Muscle layer of colon (tissue), 2 donors: ENCODE measurements around the gene SERPINA9.

Experiments used
- H3K27ac ChIP-seq: one replicate; pipeline ENCODE4 v1.7.0; 2013; ENCODE audit warnings: low read depth, mild to moderate bottlenecking, low read length, moderate library complexity
- H3K27me3 ChIP-seq, 2 donors: one replicate each; pipeline ENCODE4 v1.7.0; 2013; ENCODE audit warnings: low read length in 2 of 2, mild to moderate bottlenecking in 2 of 2; ENCODE audit not compliant: insufficient read depth in 2 of 2, control insufficient read depth in 1 of 2
- H3K36me3 ChIP-seq: one replicate; pipeline ENCODE4 v1.7.0; 2013; ENCODE audit warnings: mild to moderate bottlenecking, low read length; ENCODE audit not compliant: insufficient read depth
- H3K4me1 ChIP-seq: one replicate; pipeline ENCODE4 v1.7.0; 2013; ENCODE audit warnings: mild to moderate bottlenecking, low read length; ENCODE audit not compliant: insufficient read depth
- H3K4me3 ChIP-seq, 2 donors: one replicate each; pipeline ENCODE4 v1.7.0; 2013; ENCODE audit warnings: low read length in 2 of 2, low read depth in 1 of 2, mild to moderate bottlenecking in 1 of 2, moderate library complexity in 1 of 2
- H3K9ac ChIP-seq: one replicate; pipeline ENCODE4 v1.7.0; 2013; ENCODE audit warnings: low read length
- H3K9me3 ChIP-seq: one replicate; pipeline ENCODE4 v1.7.0; 2013; ENCODE audit warnings: mild to moderate bottlenecking, low read length
- donor health status: abdominal sarcoma.
- donor health status: Adenocarcinoma of cecum.

SERPINA9 gene

DNA sequence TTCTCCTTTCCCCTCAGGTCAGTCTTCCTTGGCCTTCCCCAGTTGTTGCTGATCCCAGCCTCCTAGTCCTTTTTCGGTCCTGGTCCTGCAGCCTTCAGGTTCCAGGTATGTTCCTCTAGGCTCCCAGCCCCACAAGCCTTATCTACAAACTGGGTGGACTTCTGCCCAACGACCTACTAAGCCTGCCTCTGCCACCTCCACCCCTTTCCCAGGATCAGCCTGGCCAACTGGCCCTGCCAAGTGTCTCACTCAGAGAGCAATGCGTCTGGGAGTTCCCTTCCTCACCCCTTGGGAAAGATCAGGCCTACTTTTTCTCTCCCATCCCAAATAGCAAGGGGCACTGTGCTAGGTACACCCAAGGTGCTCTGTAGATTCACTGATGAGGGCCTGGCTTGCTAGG is 33.4 kb upstream of the SERPINA9 start, which contains the start of gene SERPINA12:
Gene SERPINA12, minus strand, starts transcription at position 114 of the 400 bp plus-strand sequence. CDS start 11,072 bp downstream, outside the sequence.
- Histone ChIP-seq H3K9me3 (no peaks in the 10 kb centered on the region), H3K4me1 (no peaks in the 10 kb centered on the region), H3K27ac (no peak within 1 kb of the TSS), H3K9ac (no peak within 1 kb of the TSS), H3K36me3 (no peaks in the 10 kb centered on the region), H3K4me3 (no peak within 1 kb of the TSS), H3K27me3 (no peaks in the 10 kb centered on the region)

DNA sequence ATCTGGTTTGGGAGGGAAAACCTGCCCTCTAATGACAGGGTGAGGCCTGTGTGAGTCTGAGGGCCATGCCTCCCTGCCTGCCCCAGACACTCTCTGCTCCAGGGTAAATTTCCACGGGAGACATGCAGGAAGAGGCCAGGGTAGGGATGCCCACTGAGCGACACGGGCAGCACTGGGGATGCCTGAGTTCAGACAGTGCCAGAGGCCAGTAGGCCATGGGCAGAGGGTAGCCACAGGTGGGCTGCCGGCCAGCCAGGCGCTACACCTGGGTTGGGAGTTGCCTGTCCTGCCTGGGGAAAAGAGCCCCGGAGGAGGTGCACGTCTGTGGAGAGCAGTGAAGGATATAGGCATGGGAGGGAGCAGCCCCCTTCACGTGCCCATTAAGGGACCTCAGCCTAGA is 29.6 kb upstream of the SERPINA9 start:
- Histone ChIP-seq H3K9me3 (no peaks in the 10 kb centered on the region), H3K4me1 (no peaks in the 10 kb centered on the region), H3K4me3 (no peak overlapping the region), H3K27me3 (no peaks in the 10 kb centered on the region), H3K9ac (no peak overlapping the region), H3K36me3 (no peaks in the 10 kb centered on the region), H3K27ac (no peak overlapping the region)

- Histone ChIP-seq H3K27ac (no peak overlapping the region), H3K4me1 (no peaks in the 10 kb centered on the region), H3K9ac (no peak overlapping the region), H3K9me3 (no peaks in the 10 kb centered on the region), H3K4me3 (no peak overlapping the region), H3K27me3 (no peaks in the 10 kb centered on the region), H3K36me3 (no peaks in the 10 kb centered on the region)
Observed at GRCh38 chr14:94505206-94505605, 29.2 kb upstream of the SERPINA9 start.

DNA sequence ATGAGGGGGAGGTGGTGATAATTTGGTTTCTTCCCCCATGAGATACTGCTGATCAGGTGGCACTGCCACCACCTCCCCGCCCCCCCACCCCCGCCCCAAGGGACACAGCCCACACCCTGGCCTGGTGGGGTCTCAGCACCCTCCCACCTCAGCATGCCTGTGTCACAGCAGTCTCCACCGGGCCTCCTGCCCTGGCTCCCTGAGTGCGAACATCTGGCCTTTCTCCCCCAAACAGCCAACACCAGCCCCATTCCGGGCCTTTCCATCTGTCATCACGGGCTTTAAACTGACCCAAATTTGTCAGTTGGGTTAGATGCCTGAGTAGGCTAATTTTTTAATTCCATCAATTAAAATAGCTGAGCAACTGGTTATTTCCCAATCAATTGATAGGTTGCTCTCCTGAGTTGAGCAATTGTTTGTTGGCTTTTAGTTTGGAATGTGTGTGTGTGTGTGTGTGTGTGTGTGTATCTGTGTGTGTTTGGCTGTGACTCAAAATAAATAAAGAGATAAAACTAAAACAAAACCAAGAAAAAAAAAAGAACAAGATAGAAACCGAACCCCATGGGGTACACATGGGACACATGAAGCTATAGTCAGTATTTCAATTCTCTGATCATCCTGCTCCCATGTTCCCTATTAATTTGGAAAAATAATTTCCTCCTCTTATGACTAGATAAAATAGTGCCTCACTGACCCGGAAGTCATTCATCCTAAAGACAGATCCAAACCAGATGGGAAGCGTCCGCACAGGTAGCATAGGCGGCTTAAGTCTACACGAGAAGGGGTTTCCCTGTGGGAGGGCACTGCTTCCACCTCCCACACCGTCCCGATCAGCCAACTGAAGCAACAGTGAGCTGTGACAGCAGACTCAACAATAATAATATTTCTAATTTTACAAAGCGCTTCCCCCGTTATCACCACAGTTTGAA is 25.9 kb upstream of the SERPINA9 start:
- no peaks in the 10 kb centered on the region for H3K9me3 ChIP-seq

DNA sequence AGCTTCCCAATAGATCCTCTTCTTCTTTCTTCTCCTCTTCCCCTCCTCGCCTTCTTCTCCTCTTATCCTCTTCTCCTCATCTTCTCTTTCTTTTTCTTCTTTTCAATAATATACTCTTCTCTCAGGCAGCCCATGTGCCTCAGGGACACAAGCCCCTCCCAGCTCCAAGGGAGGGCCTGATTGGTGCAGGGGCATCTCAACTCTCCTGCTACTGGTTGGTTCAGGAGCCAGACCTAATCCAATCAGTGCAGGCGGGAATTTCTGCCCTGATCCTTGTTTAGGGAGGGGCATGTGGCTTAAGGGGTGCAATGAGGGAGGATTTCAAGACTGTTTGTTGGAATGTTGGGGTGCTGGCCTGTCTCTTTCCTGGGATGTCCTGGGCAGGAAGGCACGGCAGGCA is 24.3 kb upstream of the SERPINA9 start:
- Histone ChIP-seq H3K9ac (no peak overlapping the region), H3K27ac (no peak overlapping the region), H3K4me1 (no peaks in the 10 kb centered on the region), H3K9me3 (no peaks in the 10 kb centered on the region), H3K27me3 (no peaks in the 10 kb centered on the region), H3K4me3 (no peak overlapping the region), H3K36me3 (no peaks in the 10 kb centered on the region)

More for the DNA sequence above, 25.9 kb upstream of the SERPINA9 start:
- no peaks in the 10 kb centered on the region for H3K4me1 ChIP-seq
- H3K27ac ChIP-seq, result no peak overlapping the region
- no peak overlapping the region for H3K4me3 ChIP-seq
- H3K9ac ChIP-seq, result no peak overlapping the region
- H3K36me3 ChIP-seq, result no peaks in the 10 kb centered on the region
- no peaks in the 10 kb centered on the region for H3K27me3 ChIP-seq

DNA sequence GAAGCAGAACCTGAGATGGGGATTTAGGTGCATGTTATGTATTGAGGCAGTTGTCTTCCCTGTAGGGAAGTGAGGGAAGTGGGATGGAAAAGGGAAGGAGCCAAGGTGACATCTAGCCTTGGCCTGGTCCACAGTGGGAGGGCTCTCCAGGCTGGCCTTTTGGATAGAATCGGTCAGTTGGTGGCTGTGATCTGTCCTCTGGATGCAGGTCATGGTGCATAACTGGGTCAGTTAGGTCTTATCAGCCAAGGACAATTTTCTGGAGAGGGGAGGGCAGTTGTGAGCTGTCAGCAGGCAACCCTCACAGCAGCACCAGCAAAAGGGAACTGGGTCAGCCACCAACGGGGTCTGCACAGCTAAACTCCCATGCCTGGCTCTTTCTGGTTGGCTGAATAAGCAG is 23.7 kb upstream of the SERPINA9 start:
- no peak overlapping the region for H3K4me3 ChIP-seq
- H3K9me3 ChIP-seq, result no peaks in the 10 kb centered on the region
- no peak overlapping the region for H3K9ac ChIP-seq
- no peaks in the 10 kb centered on the region for H3K4me1 ChIP-seq
- no peaks in the 10 kb centered on the region for H3K27me3 ChIP-seq
- H3K36me3 ChIP-seq, result no peaks in the 10 kb centered on the region
- H3K27ac ChIP-seq, result no peak overlapping the region

GRCh38 chr14:94498215-94498614 is 22.2 kb upstream of the SERPINA9 start:
- Histone ChIP-seq H3K9ac (no peak overlapping the region), H3K4me3 (no peak overlapping the region), H3K27ac (no peak overlapping the region), H3K4me1 (no peaks in the 10 kb centered on the region), H3K36me3 (no peaks in the 10 kb centered on the region), H3K27me3 (no peaks in the 10 kb centered on the region), H3K9me3 (no peaks in the 10 kb centered on the region)

GRCh38 chr14:94494085-94494484 is 18.1 kb upstream of the SERPINA9 start:
- Histone ChIP-seq H3K4me3 (no peak overlapping the region), H3K9ac (no peak overlapping the region), H3K9me3 (no peaks in the 10 kb centered on the region), H3K27me3 (no peaks in the 10 kb centered on the region), H3K36me3 (no peaks in the 10 kb centered on the region), H3K4me1 (no peaks in the 10 kb centered on the region), H3K27ac (no peak overlapping the region)

DNA sequence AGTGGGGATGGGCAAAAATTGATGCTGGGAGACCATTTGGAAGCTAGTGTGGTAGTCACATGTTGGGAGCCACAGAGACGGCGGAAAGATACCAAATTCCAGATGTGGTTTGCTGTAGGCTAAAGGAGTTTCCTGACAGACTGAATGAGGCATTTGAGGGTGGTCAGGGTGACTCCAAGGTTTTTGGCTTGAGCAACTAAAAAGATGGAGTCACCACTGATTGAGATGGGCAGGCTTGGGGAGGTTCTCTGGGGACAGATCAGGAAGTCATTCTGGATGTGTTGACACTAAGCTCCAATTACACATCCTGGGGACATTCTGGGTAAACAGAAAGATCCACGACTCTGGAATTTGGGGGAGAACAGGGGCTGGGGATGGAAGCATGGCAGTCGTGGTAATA is 15.5 kb upstream of the SERPINA9 start:
- no peak overlapping the region for H3K4me3 ChIP-seq
- no peak overlapping the region for H3K27ac ChIP-seq
- no peak overlapping the region for H3K9ac ChIP-seq
- H3K27me3 ChIP-seq, result no peaks in the 10 kb centered on the region
- H3K36me3 ChIP-seq, result no peaks in the 10 kb centered on the region
- H3K9me3 ChIP-seq, result no peaks in the 10 kb centered on the region
- H3K4me1 ChIP-seq, result peaks cover 1% of the 10 kb centered on the region

DNA sequence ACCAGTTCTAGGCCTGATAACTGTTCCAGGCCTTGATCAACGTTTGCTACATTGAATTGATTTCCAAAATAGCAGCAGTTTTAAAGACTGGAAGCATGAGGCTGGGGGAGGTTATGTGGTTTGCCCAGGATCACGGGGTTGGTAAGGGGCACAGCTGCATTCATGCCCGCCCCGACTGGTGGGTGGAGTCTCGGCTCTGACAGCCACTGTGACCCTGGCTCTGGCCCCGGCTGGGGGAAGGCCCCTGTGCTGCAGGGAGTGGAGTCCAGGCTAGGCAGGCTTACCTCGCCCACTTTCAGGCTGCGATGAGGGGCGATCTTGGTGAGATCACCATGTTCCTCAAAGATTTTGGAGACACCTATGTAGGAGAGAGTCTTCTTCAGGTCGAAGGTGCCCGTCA is 13.3 kb upstream of the SERPINA9 start:
- no peaks in the 10 kb centered on the region for H3K27me3 ChIP-seq

DNA sequence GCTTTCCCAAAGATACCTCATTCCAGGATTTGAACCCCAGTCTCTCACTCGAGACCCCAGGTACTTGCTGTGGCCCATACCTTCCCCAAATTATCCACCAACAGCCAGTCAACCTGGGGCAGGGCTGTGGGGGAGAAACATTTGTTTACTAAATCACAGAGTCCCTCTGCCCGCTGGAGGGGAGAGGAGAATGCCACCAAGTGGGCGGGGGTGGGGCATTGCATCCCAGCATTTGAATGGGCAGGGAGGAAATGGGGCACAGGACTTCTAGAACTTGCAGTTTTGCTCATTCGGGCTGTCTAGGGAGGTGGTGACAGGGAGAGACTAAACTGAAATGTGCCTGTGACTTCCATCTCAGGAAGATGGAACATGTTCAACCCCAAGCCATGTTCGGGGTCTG is 10.9 kb upstream of the SERPINA9 start:
- Histone ChIP-seq H3K4me1 (peaks cover 7% of the 10 kb centered on the region), H3K36me3 (no peaks in the 10 kb centered on the region), H3K4me3 (no peak overlapping the region), H3K27me3 (no peaks in the 10 kb centered on the region), H3K27ac (no peak overlapping the region), H3K9ac (no peak overlapping the region), H3K9me3 (no peaks in the 10 kb centered on the region)

More for the DNA sequence above, 13.3 kb upstream of the SERPINA9 start:
- Histone ChIP-seq H3K9me3 (no peaks in the 10 kb centered on the region), H3K27ac (no peak overlapping the region), H3K4me3 (no peak overlapping the region), H3K9ac (no peak overlapping the region), H3K36me3 (no peaks in the 10 kb centered on the region), H3K4me1 (peaks cover 7% of the 10 kb centered on the region)
